Measurements from ENCODE around the gene AQP10. TPM values are rescaled to one million over a fixed set of nuclear protein-coding genes. Genes with fewer than 3 reads are reported as not detected.
"Not testable (repeated sequence)": the region's sequence is repeated elsewhere in the genome, so short reads cannot be mapped to it uniquely, and the experiment has no call there.

AQP10 gene
- total RNA-seq: under 1 TPM; 0.20 to 0.34 TPM
- polyA plus RNA-seq (ENCODE audit: insufficient read length in 6 of 6): under 1 TPM; 0.13 to 0.31 (median 0.23) TPM
- long read RNA-seq, donor 1: 0 reads
- long read RNA-seq, donor 2: 0 reads
- long read RNA-seq, donor 3: 0 reads
- long read RNA-seq, donor 4: 0 reads
- long read RNA-seq, donor 5: 0 reads
- long read RNA-seq, donor 6: 0 reads
- long read RNA-seq, donor 7: 0 reads
- long read RNA-seq, donor 8: 0 reads
- long read RNA-seq, donor 9: 0 reads
- long read RNA-seq, donor 10: 0 reads
- long read RNA-seq, donor 11: 0 reads
- long read RNA-seq, donor 12: 0 reads

- DNase-seq: no peak
- TF ChIP-seq CTCF (IDR thresholded peaks at IDR 0.05): no peak
- Histone ChIP-seq H3K9me3 (peaks cover 0 to 11% of the 10 kb centered on the region in 2 donors), H3K27ac (no peak within 1 kb of the TSS), H3K4me3 (no peak within 1 kb of the TSS), H3K36me3 (no peaks in the 10 kb centered on the region), H3K4me1 (peaks cover 0 to 21% of the 10 kb centered on the region in 2 donors), H3K27me3 (peaks cover 0 to 40% of the 10 kb centered on the region in 2 donors)
- no peak for ATAC-seq
- intact Hi-C loops (cut with DNase I): no loop called here
These were observed at the start of gene AQP10 for GRCh38 chr1:154320882-154321608. TSS of gene AQP10 (plus strand) at chr1:154321093. CDS start at chr1:154321156, 63 bp downstream.

- no peaks in the 10 kb centered on the region for H3K27me3 ChIP-seq
- TF ChIP-seq CTCF (IDR thresholded peaks at IDR 0.05): peak; percentile 56 to 70
- no peaks in the 10 kb centered on the region for H3K9me3 ChIP-seq
- peaks cover 3 to 25% of the 10 kb centered on the region in 2 donors for H3K4me1 ChIP-seq
- H3K36me3 ChIP-seq: peaks cover 4 to 62% of the 10 kb centered on the region in 2 donors
- DNase-seq (peak; percentile 92 to 96 (median 95)), ATAC-seq (peak; percentile 95)
- H3K27ac ChIP-seq: peak within 1 kb of the TSS; percentile 84 to 92
- intact Hi-C loops (cut with DNase I): no loop called here
- H3K4me3 ChIP-seq: peak within 1 kb of the TSS; percentile 66 to 82
These were observed 48.5 kb upstream of the AQP10 start, which contains the start of gene HAX1 for GRCh38 chr1:154272217-154272998. TSS of gene HAX1 (plus strand) at chr1:154272629. CDS start at chr1:154272724, 95 bp downstream.

- Histone ChIP-seq H3K4me1 (peaks cover 3 to 25% of the 10 kb centered on the region in 2 donors), H3K27ac (peak overlapping the region; percentile 84 to 92), H3K4me3 (peak overlapping the region; percentile 66 to 82), H3K9me3 (no peaks in the 10 kb centered on the region), H3K27me3 (no peaks in the 10 kb centered on the region), H3K36me3 (peaks cover 4 to 56% of the 10 kb centered on the region in 2 donors)
- ATAC-seq (no peak), DNase-seq (no peak)
- intact Hi-C loops (cut with DNase I): no loop called here
- no peak for TF ChIP-seq CTCF (IDR thresholded peaks at IDR 0.05)
These were observed 47.8 kb upstream of the AQP10 start for GRCh38 chr1:154272999-154273563.

- Histone ChIP-seq H3K27me3 (no peaks in the 10 kb centered on the region), H3K4me3 (no peak overlapping the region), H3K4me1 (peaks cover 3 to 18% of the 10 kb centered on the region in 2 donors), H3K9me3 (no peaks in the 10 kb centered on the region), H3K36me3 (peaks cover 0 to 27% of the 10 kb centered on the region in 2 donors), H3K27ac (no peak overlapping the region)
- DNase-seq: no peak
- no peak for ATAC-seq
- intact Hi-C loops (cut with DNase I): no loop called here
- no peak for TF ChIP-seq CTCF (IDR thresholded peaks at IDR 0.05)
These were observed 44.1 kb upstream of the AQP10 start for GRCh38 chr1:154276797-154277196.

- H3K36me3 ChIP-seq; DNase-seq; H3K27me3 ChIP-seq; intact Hi-C loops (cut with DNase I); H3K4me3 ChIP-seq; H3K27ac ChIP-seq; H3K9me3 ChIP-seq; ATAC-seq; H3K4me1 ChIP-seq: not testable (repeated sequence)
These were observed 33.3 kb upstream of the AQP10 start for GRCh38 chr1:154287591-154287990.
